RPMI7951 (cell line): ENCODE measurements around the gene NUBPL. TPM values are rescaled to one million over a fixed set of nuclear protein-coding genes. Genes with fewer than 3 reads are reported as not detected.
"Not testable (repeated sequence)": the region's sequence is repeated elsewhere in the genome, so short reads cannot be mapped to it uniquely, and the experiment has no call there.

Experiments used
- DNase-seq: peaks from one replicate; pipeline ENCODE4 v3.0.0-alpha.2; 2012; ENCODE audit warnings: low read depth
- total RNA-seq: library from RNA; depleted of rRNA; stranded (reverse); fragments of >200 nt; shearing (Covaris generic); gene quantifications from 2 replicates; pipeline ENCODE4 v1.2.3, GENCODE V29; 2014

The NUBPL gene
- total RNA-seq, 1 experiment from 2014 or later, result 14.1 TPM

- DNase-seq, result no peak
Measured at GRCh38 chr14:31740688-31741087, 179.5 kb downstream of the NUBPL start.

- DNase-seq, result no peak
Measured at GRCh38 chr14:31745741-31746140, 184.5 kb downstream of the NUBPL start.

- DNase-seq, result no peak
Measured at GRCh38 chr14:31746326-31746725, 185.1 kb downstream of the NUBPL start.

GRCh38 chr14:31749275-31749674 lies 188.1 kb downstream of the NUBPL start:
- no peak for DNase-seq

- not testable (repeated sequence) for DNase-seq
Measured at GRCh38 chr14:31751047-31751446, 189.8 kb downstream of the NUBPL start.

- no peak for DNase-seq
Measured at GRCh38 chr14:31752867-31753661, 191.9 kb downstream of the NUBPL start.

- DNase-seq, result no peak
Measured at GRCh38 chr14:31758941-31759340, 197.7 kb downstream of the NUBPL start.

- no peak for DNase-seq
Measured at GRCh38 chr14:31760277-31760676, 199.1 kb downstream of the NUBPL start.

- DNase-seq, result no peak
Measured at GRCh38 chr14:31761325-31761724, 200.1 kb downstream of the NUBPL start.

- DNase-seq, result no peak
Measured at GRCh38 chr14:31763041-31763440, 201.8 kb downstream of the NUBPL start.

- no peak for DNase-seq
Measured at GRCh38 chr14:31766315-31766892, 205.2 kb downstream of the NUBPL start.

- no peak for DNase-seq
Measured at GRCh38 chr14:31768355-31768754, 207.2 kb downstream of the NUBPL start.

GRCh38 chr14:31770271-31770670 lies 209.1 kb downstream of the NUBPL start:
- peak; percentile 7 for DNase-seq

GRCh38 chr14:31774567-31774966 lies 213.4 kb downstream of the NUBPL start:
- DNase-seq, result no peak

GRCh38 chr14:31777312-31777711 lies 216.1 kb downstream of the NUBPL start:
- no peak for DNase-seq

- peak; percentile 14 for DNase-seq
Measured at GRCh38 chr14:31781578-31781977, 220.4 kb downstream of the NUBPL start.

- no peak for DNase-seq
Measured at GRCh38 chr14:31785574-31785973, 224.4 kb downstream of the NUBPL start.

GRCh38 chr14:31787377-31787776 lies 226.2 kb downstream of the NUBPL start:
- DNase-seq, result peak; percentile 18

GRCh38 chr14:31788340-31788739 lies 227.1 kb downstream of the NUBPL start:
- no peak for DNase-seq

GRCh38 chr14:31792726-31793125 lies 231.5 kb downstream of the NUBPL start:
- DNase-seq, result no peak

- DNase-seq, result not testable (repeated sequence)
Measured at GRCh38 chr14:31797946-31798345, 236.7 kb downstream of the NUBPL start.

- DNase-seq, result no peak
Measured at GRCh38 chr14:31802838-31803237, 241.6 kb downstream of the NUBPL start.

- DNase-seq, result no peak
Measured at GRCh38 chr14:31806249-31806648, 245.0 kb downstream of the NUBPL start.
